Stimulated activated CD8-positive, alpha-beta memory T cell treated with anti-CD3 and anti-CD28 coated beads, Interleukin-7, amount 100 ng/mL, for 24 hours (primary cell): Measurements from ENCODE around the gene PON1.

Experiments used
- DNase-seq: peaks from one replicate; pipeline ENCODE4 v3.0.0-alpha.2; 2020; ENCODE audit warnings: low read depth

Gene PON1

DNA sequence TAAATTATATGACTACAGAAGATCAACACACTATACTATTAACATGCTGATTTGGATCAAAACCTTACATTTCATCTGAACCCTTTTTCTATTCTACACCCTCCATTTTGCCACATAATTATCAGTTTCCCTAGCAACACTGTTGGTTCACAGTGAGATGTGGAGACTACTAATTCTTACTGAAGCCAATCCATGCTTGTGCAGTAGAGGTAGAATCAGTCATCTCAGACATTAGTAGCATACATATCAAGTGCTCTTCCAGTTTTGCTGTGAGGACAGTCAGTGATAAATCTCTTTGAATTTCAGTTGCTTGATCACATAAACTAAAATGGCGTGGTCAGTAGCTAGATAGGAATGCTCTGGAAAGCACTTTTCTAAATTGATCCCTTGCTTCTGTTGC lies 70.3 kb downstream of the PON1 start:
- no peak for DNase-seq

- no peak for DNase-seq
Measured at GRCh38 chr7:95251966-95252365, 72.4 kb downstream of the PON1 start.

DNA sequence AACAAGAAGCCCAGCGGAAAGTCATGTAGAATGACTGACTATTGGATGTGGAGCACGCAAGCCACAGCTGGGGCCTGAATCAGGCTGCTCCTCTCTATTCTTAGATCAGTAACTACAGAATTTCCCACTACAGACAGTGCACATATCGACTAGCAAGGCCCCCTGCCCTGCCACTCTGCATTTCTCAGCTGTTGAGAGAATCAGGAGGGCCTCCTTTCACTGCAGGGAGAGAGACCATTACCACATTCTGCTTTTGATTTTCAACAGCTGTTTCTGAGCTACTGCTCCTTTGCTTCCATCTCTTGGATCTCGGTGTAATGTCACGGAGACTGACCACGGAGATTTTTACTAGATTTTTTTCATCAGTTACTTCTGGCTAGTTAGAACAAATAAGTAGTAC lies 73.8 kb downstream of the PON1 start:
- DNase-seq: no peak
